Kidney (tissue), 14 donors: ENCODE results near the gene C16orf95. TPM values are rescaled to one million over a fixed set of nuclear protein-coding genes. Genes with fewer than 3 reads are reported as not detected.
"Not testable (repeated sequence)": the region's sequence is repeated elsewhere in the genome, so short reads cannot be mapped to it uniquely, and the experiment has no call there.

Experiments
- DNase-seq, 5 donors: peaks; one replicate each; pipeline ENCODE4 v3.0.0-alpha.2; 2013 to 2020
- FAIRE-seq: peaks from 2 replicates; lab custom pipeline; 2012; peaks lifted over from hg19 to GRCh38; lab: Jason Lieb, UNC
- H3K27ac ChIP-seq, 2 donors: one replicate each; pipeline ENCODE4 v1.7.0; 2013; ENCODE audit warnings: low read depth in 2 of 2, low read length in 2 of 2, inconsistent platforms in 1 of 2
- H3K27me3 ChIP-seq: one replicate; pipeline ENCODE4 v1.7.1; 2013; ENCODE audit warnings: low read length, inconsistent platforms; ENCODE audit not compliant: control insufficient read depth, insufficient read depth
- H3K36me3 ChIP-seq, 3 donors: one replicate each; pipeline versions ENCODE4 v1.7.0 to v1.7.1; 2013; ENCODE audit warnings: low read length in 3 of 3, control low read depth in 1 of 3, inconsistent platforms in 1 of 3; ENCODE audit not compliant: insufficient read depth in 3 of 3, control insufficient read depth in 2 of 3
- H3K4me1 ChIP-seq, 3 donors: one replicate each; pipeline versions ENCODE4 v1.7.0 to v1.7.1; 2013; ENCODE audit warnings: low read length in 3 of 3, inconsistent platforms in 1 of 3, low read depth in 1 of 3; ENCODE audit not compliant: control insufficient read depth in 2 of 3, insufficient read depth in 2 of 3
- H3K4me3 ChIP-seq, 3 donors: one replicate each; pipeline versions ENCODE4 v1.7.0 to v1.8.1; 2013; ENCODE audit warnings: low read length in 3 of 3, control low read depth in 1 of 3, inconsistent platforms in 1 of 3
- H3K9ac ChIP-seq, 3 donors: one replicate each; pipeline versions ENCODE4 v1.7.0 to v1.7.1; 2013; ENCODE audit warnings: low read length in 3 of 3, control low read depth in 1 of 3, inconsistent platforms in 1 of 3
- H3K9me3 ChIP-seq, 3 donors: one replicate each; pipeline versions ENCODE4 v1.7.0 to v1.7.1; 2013; ENCODE audit warnings: low read length in 3 of 3, control low read depth in 1 of 3, inconsistent platforms in 1 of 3; ENCODE audit not compliant: control insufficient read depth in 2 of 3, insufficient read depth in 1 of 3
- CTCF ChIP-seq: IDR thresholded peaks from 3 replicates; pipeline ENCODE4 v1.5.1; 2012; ENCODE audit warnings: mild to moderate bottlenecking, moderate library complexity, borderline replicate concordance; ENCODE audit not compliant: insufficient read depth; ENCODE audit errors: extremely low read depth
- intact Hi-C: fragments of 100-400 bp; cut with DNase I; formaldehyde crosslinking; loops from one replicate; pipeline ENCODE4 v1.11.1; 2022
- polyA plus RNA-seq: library from polyadenylated mRNA; stranded (reverse); fragments of 350-450 nt; fragmentation: Illumina TruSeq; extraction: RNeasy Lipid Tissue Mini Kit (QIAGEN cat#74804); gene quantifications from one replicate; pipeline ENCODE4 v1.2.3, GENCODE V29; 2014; ENCODE audit warnings: low read depth, low replicate concordance; ENCODE audit not compliant: insufficient read depth
- total RNA-seq: library from RNA; stranded (reverse); fragmentation: NEBNext Ultra II Directional; extraction: Animal tissue kit (Norgen Biotek cat#: 25700); gene quantifications from one replicate; pipeline ENCODE4 v1.2.1, GENCODE V29; 2021
- donor health status: control.
- donor health status: control.
- donor health status: control.
- donor health status: control.
- donor health status: control.
- donor health status: DM: yes; HTN: yes; CAD: no.
- donor health status: Normal renal cell carcinoma (clear cell type).

Gene C16orf95
- total and polyA plus RNA-seq, 2 donors from 2014 or later = 2.5 to 11.5 TPM

- Histone ChIP-seq H3K9me3 (no peaks in the 10 kb centered on the region), H3K4me3 (no peak overlapping the region), H3K27me3 (no peaks in the 10 kb centered on the region), H3K4me1 (peaks cover 0 to 5% (median 0%) of the 10 kb centered on the region in 3 donors), H3K36me3 (peaks cover 0 to 5% (median 4%) of the 10 kb centered on the region in 3 donors), H3K9ac (no peak overlapping the region), H3K27ac (no peak overlapping the region)
- no peak for DNase-seq
- intact Hi-C loops = no loop called here
- no peak for FAIRE-seq
- no peak for TF ChIP-seq CTCF
Measured at GRCh38 chr16:87365021-87365713, 48.0 kb upstream of the C16orf95 start.

- DNase-seq = peak in 2 of 5 donors; percentile 28 to 50
- no peaks in the 10 kb centered on the region for H3K27me3 ChIP-seq
- peaks cover 0 to 5% (median 0%) of the 10 kb centered on the region in 3 donors for H3K4me1 ChIP-seq
- H3K9me3 ChIP-seq = no peaks in the 10 kb centered on the region
- no peak for FAIRE-seq
- intact Hi-C loops = no loop called here
- H3K9ac ChIP-seq = no peak overlapping the region
- no peak overlapping the region for H3K4me3 ChIP-seq
- H3K36me3 ChIP-seq = peaks cover 5 to 11% (median 6%) of the 10 kb centered on the region in 3 donors
- H3K27ac ChIP-seq = no peak overlapping the region
- TF ChIP-seq CTCF = no peak
Measured at GRCh38 chr16:87363771-87364455, 46.7 kb upstream of the C16orf95 start.

- H3K9ac ChIP-seq, FAIRE-seq, H3K4me1 ChIP-seq, H3K4me3 ChIP-seq, H3K27ac ChIP-seq, H3K27me3 ChIP-seq, H3K9me3 ChIP-seq, intact Hi-C loops, DNase-seq: not testable (repeated sequence)
- peaks cover 6 to 19% (median 13%) of the 10 kb centered on the region in 3 donors for H3K36me3 ChIP-seq
Measured at GRCh38 chr16:87362828-87363559, 45.8 kb upstream of the C16orf95 start.
